Measurements from ENCODE around the gene SLC8A1. TPM values are rescaled to one million over a fixed set of nuclear protein-coding genes. Genes with fewer than 3 reads are reported as not detected.
A peak's percentile ranks its signal among the peaks of the same experiment; 100 is the strongest.

SLC8A1 gene
- total RNA-seq, 2 donors from 2014 or later = 0.66 to 7.8 TPM

GRCh38 chr2:40367652-40368051, 84.2 kb downstream of the SLC8A1 start:
- TF ChIP-seq, protein P1, sequence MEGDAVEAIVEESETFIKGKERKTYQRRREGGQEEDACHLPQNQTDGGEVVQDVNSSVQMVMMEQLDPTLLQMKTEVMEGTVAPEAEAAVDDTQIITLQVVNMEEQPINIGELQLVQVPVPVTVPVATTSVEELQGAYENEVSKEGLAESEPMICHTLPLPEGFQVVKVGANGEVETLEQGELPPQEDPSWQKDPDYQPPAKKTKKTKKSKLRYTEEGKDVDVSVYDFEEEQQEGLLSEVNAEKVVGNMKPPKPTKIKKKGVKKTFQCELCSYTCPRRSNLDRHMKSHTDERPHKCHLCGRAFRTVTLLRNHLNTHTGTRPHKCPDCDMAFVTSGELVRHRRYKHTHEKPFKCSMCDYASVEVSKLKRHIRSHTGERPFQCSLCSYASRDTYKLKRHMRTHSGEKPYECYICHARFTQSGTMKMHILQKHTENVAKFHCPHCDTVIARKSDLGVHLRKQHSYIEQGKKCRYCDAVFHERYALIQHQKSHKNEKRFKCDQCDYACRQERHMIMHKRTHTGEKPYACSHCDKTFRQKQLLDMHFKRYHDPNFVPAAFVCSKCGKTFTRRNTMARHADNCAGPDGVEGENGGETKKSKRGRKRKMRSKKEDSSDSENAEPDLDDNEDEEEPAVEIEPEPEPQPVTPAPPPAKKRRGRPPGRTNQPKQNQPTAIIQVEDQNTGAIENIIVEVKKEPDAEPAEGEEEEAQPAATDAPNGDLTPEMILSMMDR (IDR thresholded peaks at IDR 0.05) = no peak
- no peak for TF ChIP-seq POLR2A (IDR thresholded peaks at IDR 0.05)
- 83 to 93% methylated on average over 2 of the region's 2 CpGs for WGBS, 2 donors
- ATAC-seq (no peak), DNase-seq (no peak)
- H3K9me3 ChIP-seq = no peaks in the 10 kb centered on the region
- H3K4me3 ChIP-seq = no peak overlapping the region
- H3K27ac ChIP-seq = no peak overlapping the region
- intact Hi-C loops (cut with DNase I) = no loop called here
- H3K4me1 ChIP-seq = peaks cover 16% of the 10 kb centered on the region
- H3K27me3 ChIP-seq = no peaks in the 10 kb centered on the region
- H3K36me3 ChIP-seq (replicated peaks in 1 of 2; ENCODE audit: insufficient read depth in 1 of 2, low read depth in 2 of 2) = no peaks in the 10 kb centered on the region

GRCh38 chr2:40367032-40367431, 84.9 kb downstream of the SLC8A1 start:
- H3K4me1 ChIP-seq = peaks cover 16% of the 10 kb centered on the region
- WGBS, 2 donors = 94 to 95% methylated on average over 2 of the region's 2 CpGs
- no peaks in the 10 kb centered on the region for H3K9me3 ChIP-seq
- H3K27ac ChIP-seq = no peak overlapping the region
- no peaks in the 10 kb centered on the region for H3K36me3 ChIP-seq (replicated peaks in 1 of 2; ENCODE audit: insufficient read depth in 1 of 2, low read depth in 2 of 2)
- DNase-seq (no peak), ATAC-seq (no peak)
- H3K27me3 ChIP-seq = no peaks in the 10 kb centered on the region
- intact Hi-C loops (cut with DNase I) = no loop called here
- TF ChIP-seq, protein P1 (IDR thresholded peaks at IDR 0.05) = no peak
- TF ChIP-seq POLR2A (IDR thresholded peaks at IDR 0.05) = no peak
- no peak overlapping the region for H3K4me3 ChIP-seq

DNA sequence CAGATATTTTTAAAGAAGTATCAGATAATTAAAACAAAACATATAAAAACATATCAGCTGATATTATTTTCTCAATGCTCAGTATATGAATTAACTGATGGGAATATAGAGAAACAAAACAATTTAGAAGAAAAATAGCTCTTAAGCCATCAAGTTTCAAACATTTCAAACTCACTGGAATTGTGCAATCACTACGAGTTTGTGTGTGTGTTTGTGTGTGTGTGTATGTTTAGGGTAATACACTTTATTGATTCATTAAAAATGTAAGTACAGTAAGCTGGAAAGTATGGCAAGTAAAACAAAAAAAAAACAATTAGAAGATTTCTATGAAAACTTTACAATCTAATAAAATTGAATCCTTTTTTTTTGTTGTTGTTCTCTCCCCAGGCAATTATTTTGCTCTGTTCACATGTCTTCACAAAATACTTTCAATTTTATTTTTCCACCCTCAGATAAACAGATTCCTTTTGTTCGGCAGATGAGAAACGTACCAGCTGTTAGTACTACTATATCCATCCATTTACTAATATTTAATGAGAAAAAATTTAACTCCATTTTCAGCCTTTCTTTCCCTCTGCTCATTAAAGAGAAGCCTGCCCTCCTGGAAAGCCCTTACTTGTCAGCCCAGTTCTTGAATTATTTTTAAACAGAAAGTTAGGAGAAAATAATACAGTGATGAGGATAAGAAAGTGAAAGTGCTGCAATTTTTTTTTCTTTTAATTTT, 87.6 kb downstream of the SLC8A1 start:
- ATAC-seq (no peak), DNase-seq (no peak)
- Histone ChIP-seq H3K27ac (peak overlapping the region in 1 of 4 donors; percentile 28), H3K27me3 (no peaks in the 10 kb centered on the region), H3K9me3 (no peaks in the 10 kb centered on the region), H3K36me3 (replicated peaks in 1 of 2; ENCODE audit: insufficient read depth in 1 of 2, low read depth in 2 of 2) (no peaks in the 10 kb centered on the region), H3K4me3 (no peak overlapping the region), H3K4me1 (peaks cover 16% of the 10 kb centered on the region)
- TF ChIP-seq POLR2A (IDR thresholded peaks at IDR 0.05) = no peak
- TF ChIP-seq, protein P1 (IDR thresholded peaks at IDR 0.05) = no peak
- intact Hi-C loops (cut with DNase I) = no loop called here
- 3 to 5% methylated on average over 3 of the region's 3 CpGs for WGBS, 2 donors

GRCh38 chr2:40363631-40364030, 88.3 kb downstream of the SLC8A1 start:
- Histone ChIP-seq H3K4me1 (peaks cover 16% of the 10 kb centered on the region), H3K36me3 (replicated peaks in 1 of 2; ENCODE audit: insufficient read depth in 1 of 2, low read depth in 2 of 2) (no peaks in the 10 kb centered on the region), H3K4me3 (no peak overlapping the region), H3K27ac (peak overlapping the region in 1 of 4 donors; percentile 28), H3K27me3 (no peaks in the 10 kb centered on the region), H3K9me3 (no peaks in the 10 kb centered on the region)
- no peak for TF ChIP-seq POLR2A (IDR thresholded peaks at IDR 0.05)
- TF ChIP-seq, protein P1 (IDR thresholded peaks at IDR 0.05) = no peak
- WGBS, 2 donors = 25 to 27% methylated on average over 6 of the region's 6 CpGs
- DNase-seq (no peak), ATAC-seq (no peak)
- intact Hi-C loops (cut with DNase I) = no loop called here

- intact Hi-C loops (cut with DNase I) = no loop called here
- H3K27me3 ChIP-seq = no peaks in the 10 kb centered on the region
- ATAC-seq (no peak), DNase-seq (no peak)
- TF ChIP-seq, protein P1 (IDR thresholded peaks at IDR 0.05) = no peak
- TF ChIP-seq POLR2A (IDR thresholded peaks at IDR 0.05) = no peak
- no peak overlapping the region for H3K4me3 ChIP-seq
- 13 to 19% methylated on average over 1 of the region's 1 CpG for WGBS, 2 donors
- H3K4me1 ChIP-seq = peaks cover 16% of the 10 kb centered on the region
- no peaks in the 10 kb centered on the region for H3K9me3 ChIP-seq
- H3K27ac ChIP-seq = no peak overlapping the region
- no peaks in the 10 kb centered on the region for H3K36me3 ChIP-seq (replicated peaks in 1 of 2; ENCODE audit: insufficient read depth in 1 of 2, low read depth in 2 of 2)
These were observed 88.7 kb downstream of the SLC8A1 start for GRCh38 chr2:40363231-40363630.
